SK-N-MC (cell line): Measurements from ENCODE around the gene GREB1L.

Experiments used
- EZH2 ChIP-seq: fragments of 200-600 bp; sonication (generic); IDR thresholded peaks from one replicate; pipeline ENCODE4 v1.6.1; 2017; ENCODE audit warnings: antibody characterized with exemption
- FOXP2 ChIP-seq: optimal IDR thresholded peaks from 2 replicates; pipeline ENCODE3; 2011; ENCODE audit warnings: mild to moderate bottlenecking, moderate library complexity; ENCODE audit not compliant: insufficient read depth; ENCODE audit errors: extremely low read length, control extremely low read depth
- POLR2AphosphoS5 ChIP-seq: IDR thresholded peaks from 2 replicates; pipeline ENCODE4 v1.6.1; 2012; ENCODE audit warnings: mild to moderate bottlenecking, low read depth, low read length, borderline replicate concordance

- TF ChIP-seq EZH2: no peak
- TF ChIP-seq POLR2AphosphoS5: no peak
- TF ChIP-seq FOXP2: no peak
Observed at GRCh38 chr18:21296045-21296444, 54.0 kb downstream of the GREB1L start.
